AG10803 (cell line): ENCODE results near the gene CNRIP1.
A peak's percentile ranks its signal among the peaks of the same experiment; 100 is the strongest.

ENCODE experiments used
- DNase-seq: peaks from one replicate; pipeline ENCODE4 v3.0.0; 2010; ENCODE audit warnings: low read depth
- H3K4me3 ChIP-seq: 2 replicates; pipeline ENCODE4 v1.5.1; 2011; ENCODE audit warnings: mild to moderate bottlenecking, low read length, control low read depth
- TF ChIP-seq, protein P1 (sequence below): conservative IDR thresholded peaks from 2 replicates; pipeline ENCODE4 v1.5.1; 2011; ENCODE audit warnings: mild to moderate bottlenecking, low read length, control low read depth, inconsistent platforms

CNRIP1 gene

GRCh38 chr2:68272246-68272994, 47.3 kb downstream of the CNRIP1 start:
- TF ChIP-seq, protein P1, sequence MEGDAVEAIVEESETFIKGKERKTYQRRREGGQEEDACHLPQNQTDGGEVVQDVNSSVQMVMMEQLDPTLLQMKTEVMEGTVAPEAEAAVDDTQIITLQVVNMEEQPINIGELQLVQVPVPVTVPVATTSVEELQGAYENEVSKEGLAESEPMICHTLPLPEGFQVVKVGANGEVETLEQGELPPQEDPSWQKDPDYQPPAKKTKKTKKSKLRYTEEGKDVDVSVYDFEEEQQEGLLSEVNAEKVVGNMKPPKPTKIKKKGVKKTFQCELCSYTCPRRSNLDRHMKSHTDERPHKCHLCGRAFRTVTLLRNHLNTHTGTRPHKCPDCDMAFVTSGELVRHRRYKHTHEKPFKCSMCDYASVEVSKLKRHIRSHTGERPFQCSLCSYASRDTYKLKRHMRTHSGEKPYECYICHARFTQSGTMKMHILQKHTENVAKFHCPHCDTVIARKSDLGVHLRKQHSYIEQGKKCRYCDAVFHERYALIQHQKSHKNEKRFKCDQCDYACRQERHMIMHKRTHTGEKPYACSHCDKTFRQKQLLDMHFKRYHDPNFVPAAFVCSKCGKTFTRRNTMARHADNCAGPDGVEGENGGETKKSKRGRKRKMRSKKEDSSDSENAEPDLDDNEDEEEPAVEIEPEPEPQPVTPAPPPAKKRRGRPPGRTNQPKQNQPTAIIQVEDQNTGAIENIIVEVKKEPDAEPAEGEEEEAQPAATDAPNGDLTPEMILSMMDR: no peak
- DNase-seq: no peak
- no peak overlapping the region for H3K4me3 ChIP-seq

GRCh38 chr2:68266655-68267054, 53.1 kb downstream of the CNRIP1 start:
- no peak overlapping the region for H3K4me3 ChIP-seq
- no peak for DNase-seq
- TF ChIP-seq, protein P1: no peak

GRCh38 chr2:68263632-68264031, 56.1 kb downstream of the CNRIP1 start:
- no peak for DNase-seq
- no peak overlapping the region for H3K4me3 ChIP-seq
- TF ChIP-seq, protein P1: no peak

DNA sequence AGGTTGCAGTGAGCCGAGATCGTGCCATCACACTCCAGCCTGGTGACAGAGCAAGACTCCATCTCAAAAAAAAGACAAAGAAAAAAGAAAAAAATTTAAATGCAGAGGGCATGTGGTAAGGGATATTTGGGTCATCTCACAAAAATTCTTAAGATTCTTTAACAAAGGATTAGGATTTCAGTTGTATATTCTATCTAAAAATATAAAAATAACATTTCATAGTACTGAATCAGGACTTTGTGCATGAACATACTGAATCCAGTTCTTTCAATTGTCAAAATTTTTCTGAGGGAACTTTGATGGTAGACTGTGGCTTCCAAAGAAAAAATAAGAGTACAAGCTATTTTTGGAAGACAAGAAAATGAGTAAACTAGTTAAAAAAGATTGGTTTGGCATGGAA, 60.9 kb downstream of the CNRIP1 start:
- no peak overlapping the region for H3K4me3 ChIP-seq
- DNase-seq: peak; percentile 46
- TF ChIP-seq, protein P1: no peak

GRCh38 chr2:68256093-68256450, 63.7 kb downstream of the CNRIP1 start:
- DNase-seq: peak; percentile 77
- H3K4me3 ChIP-seq: no peak overlapping the region
- TF ChIP-seq, protein P1: no peak

- DNase-seq: no peak
- TF ChIP-seq, protein P1: no peak
- peak overlapping the region; percentile 87 for H3K4me3 ChIP-seq
These were observed 66.3 kb downstream of the CNRIP1 start for GRCh38 chr2:68253219-68254068.
